GM21381 (cell line): ENCODE data around the gene CANX.
"Not testable (repeated sequence)": the region's sequence is repeated elsewhere in the genome, so short reads cannot be mapped to it uniquely, and the experiment has no call there.

Experiments
- ATAC-seq: cut with Tn5 transposase; IDR thresholded peaks from one replicate; pipeline ENCODE4 v1.9.1; 2021; ENCODE audit warnings: mild to moderate bottlenecking, moderate library complexity; ENCODE audit not compliant: unreplicated experiment

CANX gene

GRCh38 chr5:179697993-179698934 lies 503 bp upstream of the CANX start:
- ATAC-seq = peak; percentile 88

DNA sequence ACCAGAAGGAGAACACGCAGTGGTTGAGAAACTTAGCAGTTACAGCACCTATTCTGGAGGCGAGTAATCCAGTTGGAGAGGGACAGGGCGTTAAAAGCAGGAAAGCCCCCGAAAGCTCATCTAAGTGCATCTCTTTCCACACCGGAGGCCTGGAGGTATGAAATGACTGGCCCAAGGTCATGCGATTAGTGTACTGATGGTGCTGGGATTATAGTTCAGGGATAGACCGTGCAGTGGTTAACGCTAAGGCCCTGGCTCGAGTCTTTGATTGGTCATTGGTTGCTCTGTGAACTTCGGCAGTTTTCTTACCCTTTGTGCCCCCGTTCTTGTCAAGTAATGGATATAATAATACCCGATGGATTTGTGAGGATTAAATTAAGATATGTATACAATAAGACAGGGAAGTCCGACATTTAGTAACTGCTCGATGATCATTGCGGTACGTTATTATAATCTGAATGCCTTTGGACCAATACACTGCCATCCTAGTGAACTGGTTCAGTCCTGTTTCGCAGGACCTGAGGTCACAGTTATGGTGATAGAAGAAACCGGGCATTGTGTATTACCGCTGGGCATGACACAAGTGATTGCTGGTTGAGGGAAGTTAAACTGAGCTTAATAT lies 960 bp downstream of the CANX start:
- ATAC-seq = no peak

- ATAC-seq = no peak
These were observed 1.7 kb downstream of the CANX start for GRCh38 chr5:179700401-179700918.

- ATAC-seq = no peak
These were observed 17.5 kb downstream of the CANX start for GRCh38 chr5:179716286-179716685.

- ATAC-seq = no peak
These were observed 21.5 kb downstream of the CANX start for GRCh38 chr5:179720222-179720621.

DNA sequence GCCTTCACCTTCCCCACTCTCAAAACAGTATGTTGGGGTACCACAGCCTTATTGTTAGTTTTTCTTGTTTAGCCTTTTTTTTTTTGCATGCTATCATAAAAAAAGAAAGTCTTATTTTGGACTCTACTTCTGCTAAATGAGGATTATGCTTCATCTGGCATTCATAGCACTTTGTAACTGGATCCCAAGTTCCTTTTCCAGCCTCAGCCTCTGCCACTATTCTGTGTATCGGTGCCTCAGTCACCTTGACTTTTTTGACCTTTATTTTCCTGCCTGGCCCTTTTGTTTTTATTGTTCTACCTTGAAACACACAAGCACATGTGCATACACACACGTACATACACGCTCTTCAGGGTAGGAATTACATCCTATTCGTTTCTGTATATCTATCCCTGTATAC lies 25.4 kb downstream of the CANX start:
- no peak for ATAC-seq

DNA sequence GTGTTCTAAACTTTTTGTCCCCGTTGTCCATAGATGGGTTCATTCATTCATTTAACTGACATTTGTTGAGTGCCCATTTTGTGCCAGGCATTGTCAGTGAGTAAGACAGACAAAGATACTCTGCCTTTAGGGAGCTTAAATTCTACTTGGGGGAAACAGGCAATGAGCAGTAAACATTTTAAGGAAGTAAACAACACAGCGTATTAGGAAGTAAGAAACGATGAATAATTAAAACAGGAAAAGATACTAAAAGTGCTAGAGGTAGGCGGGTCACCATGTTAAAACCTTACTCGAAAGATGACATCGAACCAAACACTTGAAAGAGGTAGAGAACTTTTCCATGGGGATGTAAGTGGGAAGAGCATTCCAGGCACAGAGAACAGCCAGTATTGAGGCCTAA lies 28.3 kb downstream of the CANX start:
- no peak for ATAC-seq

DNA sequence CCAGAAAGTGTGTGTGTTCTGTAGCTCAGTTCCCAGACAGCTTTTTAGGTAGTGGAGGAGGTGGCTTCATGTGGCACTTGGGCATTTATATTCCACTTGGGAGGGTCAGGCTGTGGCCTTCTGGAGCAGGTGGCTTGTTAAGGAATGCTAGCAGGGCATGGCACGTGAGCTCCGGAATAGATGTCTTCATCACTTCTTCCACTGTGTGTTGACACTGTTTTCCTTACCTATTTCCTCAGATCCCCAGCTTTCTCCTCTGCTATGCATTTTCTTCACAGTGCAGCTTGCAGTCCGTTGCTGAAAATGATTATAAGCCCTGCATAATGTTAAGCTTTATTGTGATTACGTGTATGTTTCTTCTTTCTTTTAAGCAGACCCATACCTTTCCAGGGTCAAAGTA lies 30.5 kb downstream of the CANX start:
- ATAC-seq = no peak

GRCh38 chr5:179729727-179730126 lies 31.0 kb downstream of the CANX start:
- ATAC-seq = no peak

GRCh38 chr5:179730356-179730755 lies 31.6 kb downstream of the CANX start:
- ATAC-seq = no peak

- no peak for ATAC-seq
These were observed 32.1 kb downstream of the CANX start for GRCh38 chr5:179730852-179731251.

GRCh38 chr5:179731791-179732411 lies 33.1 kb downstream of the CANX start:
- peak; percentile 9 for ATAC-seq

DNA sequence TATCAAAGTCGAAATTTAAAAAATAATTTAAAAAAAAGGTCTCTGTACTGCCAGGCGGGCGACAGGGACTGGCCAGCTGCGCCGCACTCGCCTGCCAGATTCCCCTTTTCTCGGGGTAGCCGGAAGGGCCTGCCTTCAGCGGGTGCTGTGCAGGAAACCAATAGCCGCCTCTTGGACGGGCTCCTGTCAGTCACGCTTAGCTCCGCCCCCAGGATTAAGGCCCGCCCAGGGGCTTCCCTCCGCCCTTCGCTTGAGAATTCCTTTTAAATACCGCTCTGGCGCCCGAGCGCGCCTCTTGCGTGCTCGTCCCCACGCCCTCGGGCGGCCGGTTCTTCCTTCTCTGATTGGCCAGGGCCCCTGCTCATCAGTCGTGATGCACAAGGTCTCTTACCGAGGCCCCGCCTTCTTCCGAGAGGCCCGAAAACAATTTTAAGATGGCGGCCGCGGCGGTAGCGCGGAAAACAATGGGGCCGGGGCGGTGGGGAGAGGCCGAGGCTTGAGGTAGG lies 33.7 kb downstream of the CANX start, which contains the start of gene MAML1:
TSS of gene MAML1 (plus strand) at position 411 of the 506 bp plus-strand sequence. CDS start 291 bp downstream, outside the sequence.
- peak; percentile 94 for ATAC-seq

GRCh38 chr5:179732918-179733771 lies 34.4 kb downstream of the CANX start:
- ATAC-seq = peak; percentile 34

- ATAC-seq = no peak
These were observed 35.0 kb downstream of the CANX start for GRCh38 chr5:179733772-179734126.

- no peak for ATAC-seq
These were observed 35.9 kb downstream of the CANX start for GRCh38 chr5:179734536-179735164.

GRCh38 chr5:179738742-179739141 lies 40.0 kb downstream of the CANX start:
- ATAC-seq = no peak

GRCh38 chr5:179744106-179744505 lies 45.3 kb downstream of the CANX start:
- not testable (repeated sequence) for ATAC-seq

GRCh38 chr5:179746872-179747271 lies 48.1 kb downstream of the CANX start:
- no peak for ATAC-seq

DNA sequence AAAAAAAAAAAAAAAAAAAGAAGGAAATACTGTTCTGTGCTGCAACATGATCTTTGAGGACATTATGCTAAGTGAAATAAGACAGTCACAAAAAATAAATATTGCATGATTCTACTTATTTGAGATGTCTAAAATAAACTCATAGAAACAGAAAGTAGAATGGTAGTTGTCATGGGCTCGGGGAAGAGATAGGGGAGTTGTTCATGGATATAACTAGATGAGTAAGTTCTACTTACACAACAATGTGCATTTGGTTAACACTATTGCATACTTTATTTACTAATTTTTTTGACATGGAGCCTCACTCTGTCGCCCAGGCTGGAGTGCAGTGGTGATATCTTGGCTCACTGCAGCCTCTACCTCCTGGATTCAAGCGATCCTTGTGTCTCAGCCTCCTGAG lies 49.0 kb downstream of the CANX start:
- ATAC-seq = no peak
